HepG2 (cell line): Measurements from ENCODE around the gene BICRAL. TPM values are rescaled to one million over a fixed set of nuclear protein-coding genes. Genes with fewer than 3 reads are reported as not detected.

Experiments
- DZIP1 ChIP-seq: sonication (generic); formaldehyde crosslinking; IDR thresholded peaks from 2 replicates; pipeline ENCODE4 v1.5.0; 2020; ENCODE audit warnings: mild to moderate bottlenecking, missing genetic modification reagents
- ELF1 ChIP-seq: sonication (generic); formaldehyde crosslinking; IDR thresholded peaks from 2 replicates; pipeline ENCODE4 v1.4.0; 2020; ENCODE audit warnings: missing genetic modification reagents
- ELF3 ChIP-seq: IDR thresholded peaks from 2 replicates; pipeline ENCODE4 v1.6.1; 2016; ENCODE audit warnings: missing genetic modification reagents, missing compliant biosample characterization
- EP300 ChIP-seq, 3 experiments: sonication (generic) in 1 of 3; formaldehyde crosslinking in 1 of 3; IDR thresholded peaks; 2 replicates each; pipeline versions ENCODE4 v1.5.1 to v1.6.1; 2011 to 2020; ENCODE audit warnings: low read depth in 2 of 3, low read length in 2 of 3, borderline replicate concordance in 1 of 3, improper control_type of control experiment in 1 of 3, mild to moderate bottlenecking in 1 of 3, missing genetic modification reagents in 1 of 3, moderate library complexity in 1 of 3
- GABPA ChIP-seq, 2 experiments: IDR thresholded peaks; 2 replicates each; pipeline ENCODE4 v1.6.1; 2011 to 2016; ENCODE audit warnings: low read depth in 2 of 2, low read length in 1 of 2, missing biosample characterization in 1 of 2, missing genetic modification characterization in 1 of 2
- HCFC1 ChIP-seq: fragments of 150-350 bp; IDR thresholded peaks from 2 replicates; pipeline ENCODE4 v1.6.1; 2014; ENCODE audit warnings: low read depth, low read length
- HNRNPK ChIP-seq: fragments of 200-400 bp; formaldehyde crosslinking; IDR thresholded peaks from 2 replicates; pipeline ENCODE4 v1.6.1; 2018; ENCODE audit warnings: low read length, low read depth, moderate library complexity, mild to moderate bottlenecking; ENCODE audit not compliant: poor library complexity, severe bottlenecking
- MIER3 ChIP-seq: IDR thresholded peaks from 2 replicates; pipeline ENCODE4 v1.6.1; 2016; ENCODE audit warnings: missing compliant biosample characterization, borderline replicate concordance
- NFIB ChIP-seq: sonication (generic); formaldehyde crosslinking; IDR thresholded peaks from 2 replicates; pipeline ENCODE4 v1.9.0; 2021; ENCODE audit warnings: missing genetic modification reagents, mild to moderate bottlenecking, borderline replicate concordance
- PHF20 ChIP-seq: sonication (generic); formaldehyde crosslinking; IDR thresholded peaks from 2 replicates; pipeline ENCODE4 v1.5.0; 2020; ENCODE audit warnings: mild to moderate bottlenecking, missing genetic modification reagents
- SAP130 ChIP-seq: IDR thresholded peaks from 2 replicates; pipeline ENCODE4 v1.6.1; 2016; ENCODE audit warnings: low read depth
- SOX5 ChIP-seq: IDR thresholded peaks from 2 replicates; pipeline ENCODE4 v1.6.1; 2016; ENCODE audit warnings: borderline replicate concordance
- UBTF ChIP-seq: sonication (generic); formaldehyde crosslinking; IDR thresholded peaks from 2 replicates; pipeline ENCODE4 v1.4.0; 2020; ENCODE audit warnings: mild to moderate bottlenecking, missing genetic modification reagents
- ZC3H4 ChIP-seq: sonication (generic); formaldehyde crosslinking; IDR thresholded peaks from 2 replicates; pipeline ENCODE4 v1.4.0; 2020; ENCODE audit warnings: missing genetic modification reagents, borderline replicate concordance
- ZMAT5 ChIP-seq: sonication (generic); formaldehyde crosslinking; IDR thresholded peaks from 2 replicates; pipeline ENCODE4 v1.5.0; 2020; ENCODE audit warnings: mild to moderate bottlenecking, low read depth, missing genetic modification reagents, borderline replicate concordance
- ZNF207 ChIP-seq: fragments of 450-650 bp; IDR thresholded peaks from 2 replicates; pipeline ENCODE4 v1.6.1; 2016; ENCODE audit warnings: antibody characterized with exemption, borderline replicate concordance
- ZNF567 ChIP-seq: sonication (generic); formaldehyde crosslinking; IDR thresholded peaks from 2 replicates; pipeline ENCODE4 v1.8.1; 2023; ENCODE audit warnings: mild to moderate bottlenecking, missing genetic modification reagents, borderline replicate concordance
- ZNF569 ChIP-seq: sonication (generic); formaldehyde crosslinking; IDR thresholded peaks from 2 replicates; pipeline ENCODE4 v1.5.0; 2020; ENCODE audit warnings: mild to moderate bottlenecking, missing genetic modification reagents, moderate library complexity, borderline replicate concordance
- ZNF878 ChIP-seq: sonication (generic); formaldehyde crosslinking; IDR thresholded peaks from 2 replicates; pipeline ENCODE4 v1.8.1; 2023; ENCODE audit warnings: mild to moderate bottlenecking, missing genetic modification reagents, moderate library complexity
- ZNF879 ChIP-seq: sonication (generic); formaldehyde crosslinking; IDR thresholded peaks from 2 replicates; pipeline ENCODE4 v1.8.1; 2023; ENCODE audit warnings: missing genetic modification reagents
- polyA plus RNA-seq, 8 experiments: library from polyadenylated mRNA; depleted of rRNA in 3 of 8; stranded (reverse) in 7 of 8; unstranded in 1 of 8; fragments of >200 nt; fragmentation: Illumina TruSeq in 4 of 8; extraction: Trizol in 4 of 8; gene quantifications; 2 replicates each; pipeline versions ENCODE4 v1.2.1 to v1.2.3, GENCODE V29; 2011 to 2016; ENCODE audit warnings: low read depth in 4 of 8, missing spikeins in 1 of 8, mixed read lengths in 1 of 8; ENCODE audit not compliant: insufficient read depth in 1 of 8
- total RNA-seq, 5 experiments: library from RNA; depleted of rRNA; stranded (reverse); fragments of >200 nt; fragmentation: Illumina TruSeq; extraction: Trizol; gene quantifications; 2 replicates each; pipeline ENCODE4 v1.2.3, GENCODE V29; 2016; ENCODE audit warnings: low read depth in 1 of 5
- TF ChIP-seq, protein P1 (sequence below): sonication (generic); formaldehyde crosslinking; IDR thresholded peaks from 2 replicates; pipeline ENCODE4 v1.4.0; 2020; ENCODE audit warnings: missing genetic modification reagents

BICRAL gene
- total and polyA plus RNA-seq, 2 of the 13 experiments (the other 11 are each of a cell fraction or from before 2014, with no cell fraction given), result 5.0 to 13.5 TPM

- no peak for TF ChIP-seq DZIP1
- TF ChIP-seq HCFC1, result peak; percentile 53; the same call in 1 of the 2 replicates
- TF ChIP-seq UBTF (CRISPR knock-in tag), result peak; percentile 67; the same call in 1 of the 2 replicates
- TF ChIP-seq SOX5 (CRISPR knock-in tag), result peak; percentile 39; the same call in 1 of the 2 replicates
- TF ChIP-seq HNRNPK, result no peak
- no peak for TF ChIP-seq ZNF879 (CRISPR knock-in tag)
- TF ChIP-seq MIER3 (CRISPR knock-in tag), result peak; percentile 73; the same call in 1 of the 2 replicates
- TF ChIP-seq GABPA (IDR thresholded peaks at IDR 0.05; ENCODE audit: low read depth, low read length), result peak; percentile 44; the same call in 1 of the 2 replicates
- peak; percentile 78 for TF ChIP-seq GABPA (CRISPR knock-in tag; IDR thresholded peaks at IDR 0.05; ENCODE audit: low read depth)
- peak; percentile 87 for TF ChIP-seq ELF3 (CRISPR knock-in tag)
- TF ChIP-seq ZNF207, result no peak
- peak; percentile 95 for TF ChIP-seq SAP130 (CRISPR knock-in tag)
- TF ChIP-seq, protein P1, sequence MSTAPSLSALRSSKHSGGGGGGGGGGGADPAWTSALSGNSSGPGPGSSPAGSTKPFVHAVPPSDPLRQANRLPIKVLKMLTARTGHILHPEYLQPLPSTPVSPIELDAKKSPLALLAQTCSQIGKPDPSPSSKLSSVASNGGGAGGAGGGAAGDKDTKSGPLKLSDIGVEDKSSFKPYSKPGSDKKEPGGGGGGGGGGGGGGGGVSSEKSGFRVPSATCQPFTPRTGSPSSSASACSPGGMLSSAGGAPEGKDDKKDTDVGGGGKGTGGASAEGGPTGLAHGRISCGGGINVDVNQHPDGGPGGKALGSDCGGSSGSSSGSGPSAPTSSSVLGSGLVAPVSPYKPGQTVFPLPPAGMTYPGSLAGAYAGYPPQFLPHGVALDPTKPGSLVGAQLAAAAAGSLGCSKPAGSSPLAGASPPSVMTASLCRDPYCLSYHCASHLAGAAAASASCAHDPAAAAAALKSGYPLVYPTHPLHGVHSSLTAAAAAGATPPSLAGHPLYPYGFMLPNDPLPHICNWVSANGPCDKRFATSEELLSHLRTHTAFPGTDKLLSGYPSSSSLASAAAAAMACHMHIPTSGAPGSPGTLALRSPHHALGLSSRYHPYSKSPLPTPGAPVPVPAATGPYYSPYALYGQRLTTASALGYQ, result no peak
- no peak for TF ChIP-seq ZC3H4 (CRISPR knock-in tag)
- peak; percentile 81 for TF ChIP-seq PHF20 (CRISPR knock-in tag)
- no peak for TF ChIP-seq ZNF567 (CRISPR knock-in tag)
- no peak for TF ChIP-seq ZNF569 (CRISPR knock-in tag)
- TF ChIP-seq EP300 (IDR thresholded peaks at IDR 0.05; ENCODE audit: low read depth in 2 of 2, low read length in 2 of 2), result 0 out of 4 replicates have a peak, but pooled peaks of 1 of the 2 experiments have one; percentile 15
- 0 out of 2 replicates have a peak, but pooled peaks have one; percentile 35 for TF ChIP-seq EP300 (CRISPR knock-in tag; IDR thresholded peaks at IDR 0.05; ENCODE audit: borderline replicate concordance)
- no peak for TF ChIP-seq NFIB (CRISPR knock-in tag)
- TF ChIP-seq ZNF878 (CRISPR knock-in tag), result 0 out of 2 replicates have a peak, but pooled peaks have one; percentile 13
- peak; percentile 74; the same call in 1 of the 2 replicates for TF ChIP-seq ELF1 (CRISPR knock-in tag)
- no peak for TF ChIP-seq ZMAT5 (CRISPR knock-in tag)
These were observed 36.0 kb upstream of the BICRAL start, which contains the start of gene TBCC (continued) for GRCh38 chr6:42745640-42746462.
